ENCODE measurements around the gene SFN. TPM values are rescaled to one million over a fixed set of nuclear protein-coding genes. Genes with fewer than 3 reads are reported as not detected.

Gene SFN
- total and polyA plus RNA-seq, 2 of the 13 experiments (the other 11 are each of a cell fraction or from before 2014, with no cell fraction given): 4.3 to 5.6 TPM

- peak in 1 of 2 experiments; percentile 54; a peak in 1 of 4 replicates for TF ChIP-seq REST (IDR thresholded peaks at IDR 0.05; ENCODE audit: borderline replicate concordance in 1 of 2, low read depth in 1 of 2, low read length in 2 of 2)
- TF ChIP-seq HIC2 (CRISPR knock-in tag; IDR thresholded peaks at IDR 0.05; ENCODE audit: low read depth): peak; percentile 59; the same call in 1 of the 2 replicates
- TF ChIP-seq RNF2 (conservative IDR thresholded peaks at IDR 0.05; ENCODE audit: low read depth): no peak
- peak; percentile 67 for TF ChIP-seq YEATS4 (CRISPR knock-in tag; IDR thresholded peaks at IDR 0.05; ENCODE audit: borderline replicate concordance)
- 0 out of 2 replicates have a peak, but pooled peaks have one; percentile 42 for TF ChIP-seq ZNF749 (CRISPR knock-in tag; IDR thresholded peaks at IDR 0.05; ENCODE audit: borderline replicate concordance)
- no peak for TF ChIP-seq ZNF446 (CRISPR knock-in tag; IDR thresholded peaks at IDR 0.05)
- TF ChIP-seq ZNF563 (CRISPR knock-in tag; IDR thresholded peaks at IDR 0.05): peak; percentile 75; the same call in 1 of the 2 replicates
- TF ChIP-seq SALL2 (CRISPR knock-in tag; IDR thresholded peaks at IDR 0.05): peak; percentile 71; the same call in 1 of the 2 replicates
- peak; percentile 41; the same call in 1 of the 2 replicates for TF ChIP-seq ZNF747 (CRISPR knock-in tag; IDR thresholded peaks at IDR 0.05; ENCODE audit: borderline replicate concordance)
- TF ChIP-seq ATF2 (CRISPR knock-in tag; IDR thresholded peaks at IDR 0.05): 0 out of 2 replicates have a peak, but pooled peaks have one; percentile 61
- TF ChIP-seq, protein P1, sequence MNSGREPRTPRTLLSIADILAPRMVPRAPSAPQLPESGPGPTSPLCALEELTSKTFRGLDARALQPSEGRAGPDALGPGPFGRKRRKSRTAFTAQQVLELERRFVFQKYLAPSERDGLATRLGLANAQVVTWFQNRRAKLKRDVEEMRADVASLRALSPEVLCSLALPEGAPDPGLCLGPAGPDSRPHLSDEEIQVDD (CRISPR knock-in tag; IDR thresholded peaks at IDR 0.05; ENCODE audit: borderline replicate concordance): peak; percentile 50; the same call in 1 of the 2 replicates
- peak; percentile 62 for TF ChIP-seq ZNF12 (CRISPR knock-in tag; IDR thresholded peaks at IDR 0.05)
- TF ChIP-seq YY1 (IDR thresholded peaks at IDR 0.05; ENCODE audit: insufficient read depth, insufficient replicate concordance, low read depth, low read length): peak; percentile 99
- no peak for TF ChIP-seq KDM3A (CRISPR knock-in tag; IDR thresholded peaks at IDR 0.05; ENCODE audit: low read depth)
- TF ChIP-seq ZNF451 (CRISPR knock-in tag; IDR thresholded peaks at IDR 0.05): no peak
- TF ChIP-seq CBFB (CRISPR knock-in tag; IDR thresholded peaks at IDR 0.05): no peak
- peak; percentile 63; the same call in 1 of the 2 replicates for TF ChIP-seq MLX (CRISPR knock-in tag; IDR thresholded peaks at IDR 0.05)
- no peak for TF ChIP-seq EEA1 (CRISPR knock-in tag; IDR thresholded peaks at IDR 0.05; ENCODE audit: borderline replicate concordance)
- peak; percentile 64 for TF ChIP-seq GATAD2A (CRISPR knock-in tag; IDR thresholded peaks at IDR 0.05)
- TF ChIP-seq TEAD3 (CRISPR knock-in tag; optimal IDR thresholded peaks at IDR 0.05; ENCODE audit: borderline replicate concordance): peak; percentile 93
- 0 out of 2 replicates have a peak, but pooled peaks have one; percentile 65 for TF ChIP-seq ZNF709 (CRISPR knock-in tag; IDR thresholded peaks at IDR 0.05)
Measured at GRCh38 chr1:26900001-26900814, 37.3 kb downstream of the SFN start, which contains the start of gene GPATCH3 (continued).

Data from HepG2 (cell line).